ENCODE results near the gene NBAS.
"Not testable (repeated sequence)": the region's sequence is repeated elsewhere in the genome, so short reads cannot be mapped to it uniquely, and the experiment has no call there.

NBAS gene

DNA sequence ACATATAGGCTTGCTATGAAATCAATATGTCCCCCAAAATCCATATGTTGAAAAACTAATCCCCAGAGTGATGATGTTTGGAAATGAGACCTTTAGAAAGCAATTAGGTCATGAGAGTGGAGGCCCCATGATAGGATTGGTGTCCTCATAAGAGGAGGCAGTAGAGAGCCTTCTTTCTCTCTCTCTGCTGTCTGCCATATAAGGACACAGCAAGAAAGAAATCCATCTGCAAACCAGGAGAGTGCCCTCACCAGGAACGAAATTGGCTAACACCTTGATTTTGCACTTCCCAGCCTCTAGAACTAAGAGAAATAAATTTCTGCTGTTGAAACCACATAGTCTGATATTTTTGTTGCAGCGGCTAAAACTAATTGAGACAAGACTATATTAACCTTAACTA, 89.5 kb downstream of the NBAS start:
- DNase-seq (ENCODE audit: low read depth, low spot score) = no peak

- no peak for DNase-seq (ENCODE audit: low read depth, low spot score)
Measured at GRCh38 chr2:15460112-15460620, 101.0 kb downstream of the NBAS start.

DNA sequence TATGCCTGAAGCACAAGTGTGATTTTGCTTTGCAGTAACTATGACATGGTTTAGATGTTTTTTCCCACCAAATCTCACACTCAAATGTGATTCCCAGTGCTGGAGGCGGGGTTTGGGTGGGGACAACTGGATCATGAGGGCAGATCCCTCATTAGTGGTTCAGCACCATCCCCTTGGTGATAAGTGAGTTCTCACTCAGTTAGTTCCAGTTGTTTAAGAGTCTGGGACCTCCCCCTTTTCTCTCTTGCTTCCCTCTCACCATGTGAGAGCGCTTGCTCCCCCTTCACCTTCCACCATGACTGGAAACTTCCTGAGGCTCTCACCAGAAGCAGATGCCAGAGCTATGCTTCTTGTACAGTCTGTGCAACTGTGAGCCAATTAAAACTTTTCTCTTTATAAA, 102.9 kb downstream of the NBAS start:
- DNase-seq (ENCODE audit: low read depth, low spot score) = no peak

DNA sequence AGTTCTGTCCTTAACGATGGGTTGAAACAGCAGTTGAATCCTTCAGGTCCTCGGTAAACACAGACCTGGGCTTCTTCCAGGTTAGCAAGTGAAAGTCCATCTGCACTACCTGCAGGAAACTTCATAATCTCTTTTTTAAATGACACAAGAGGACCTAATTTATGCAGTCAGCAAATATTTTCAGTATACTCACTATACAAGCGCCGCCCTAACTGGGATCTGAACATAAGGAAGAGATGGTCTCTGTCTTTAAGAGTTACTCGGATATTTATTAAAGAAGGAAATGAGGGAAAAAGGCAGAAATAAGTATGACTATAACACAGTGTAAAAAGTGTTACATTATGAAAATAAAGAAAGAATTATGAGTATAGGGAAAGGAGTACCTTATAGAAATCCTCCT, 103.3 kb downstream of the NBAS start:
- no peak for DNase-seq (ENCODE audit: low read depth, low spot score)

- no peak for DNase-seq (ENCODE audit: low read depth, low spot score)
Measured at GRCh38 chr2:15456352-15456751, 104.8 kb downstream of the NBAS start.

DNA sequence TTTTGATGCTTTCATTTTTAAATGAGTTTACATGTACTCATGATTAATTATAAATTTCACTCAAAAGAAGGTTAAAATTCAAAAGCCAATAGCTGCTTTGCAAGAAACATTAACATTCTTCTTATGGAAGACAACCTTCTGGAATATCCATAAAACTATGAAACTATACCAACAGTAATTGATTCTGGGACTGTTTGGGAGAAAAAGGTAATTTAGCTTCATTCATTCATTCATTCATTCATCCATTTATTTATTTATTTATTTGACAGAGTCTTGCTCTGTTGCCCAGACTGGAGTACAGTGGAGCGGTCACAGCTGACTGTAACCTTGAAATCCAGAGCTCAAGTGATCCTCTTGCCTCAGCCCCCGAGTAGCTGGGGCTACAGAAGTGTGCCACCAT, 110.3 kb downstream of the NBAS start:
- no peak for DNase-seq (ENCODE audit: low read depth, low spot score)

GRCh38 chr2:15449556-15450236, 111.4 kb downstream of the NBAS start:
- no peak for DNase-seq (ENCODE audit: low read depth, low spot score)

DNA sequence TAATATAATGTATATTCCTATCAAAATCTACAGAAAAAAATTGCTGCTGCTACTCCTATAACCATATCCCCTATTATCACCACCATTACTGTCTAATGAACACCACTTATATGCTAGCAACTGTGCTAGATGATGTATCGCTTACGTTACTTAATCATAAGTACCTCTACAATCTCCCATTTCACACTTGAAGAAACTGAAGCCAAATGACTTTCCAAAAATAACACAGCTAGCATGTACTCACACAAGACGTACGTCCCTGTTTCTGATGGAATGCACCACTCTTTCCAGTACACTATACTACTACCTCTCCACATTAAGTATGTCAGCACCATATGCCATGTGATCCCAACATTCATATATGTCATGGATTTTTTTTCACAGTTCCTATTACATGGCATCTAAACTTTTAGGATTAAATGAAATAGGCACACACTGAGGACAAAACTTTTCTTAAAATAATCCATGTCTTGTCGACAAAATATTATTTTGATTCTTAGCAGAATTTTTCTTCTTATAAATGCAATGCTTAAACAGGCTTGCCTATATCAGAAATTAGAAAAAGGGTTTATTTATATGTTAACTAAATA, 112.8 kb downstream of the NBAS start:
- DNase-seq (ENCODE audit: low read depth, low spot score) = no peak

DNA sequence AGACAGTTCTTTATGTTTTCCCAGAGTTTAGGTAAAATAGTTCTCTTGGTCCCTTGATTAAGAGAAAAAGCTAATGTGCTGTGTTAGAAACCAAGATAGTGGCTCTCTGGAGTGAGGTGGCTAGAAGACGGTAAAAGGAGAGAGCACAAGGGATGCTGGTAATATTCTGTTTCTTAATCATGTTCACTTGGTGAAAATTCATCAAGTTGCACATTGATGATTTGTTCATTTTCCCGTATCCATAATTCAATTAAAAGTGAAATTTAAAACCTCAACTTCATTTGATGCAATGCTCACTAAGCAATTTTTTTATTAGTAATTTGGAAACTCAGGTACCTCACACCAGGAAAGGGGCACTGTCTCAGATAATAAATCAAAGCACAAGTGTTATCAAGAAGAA, 113.8 kb downstream of the NBAS start:
- DNase-seq (ENCODE audit: low read depth, low spot score) = no peak

DNA sequence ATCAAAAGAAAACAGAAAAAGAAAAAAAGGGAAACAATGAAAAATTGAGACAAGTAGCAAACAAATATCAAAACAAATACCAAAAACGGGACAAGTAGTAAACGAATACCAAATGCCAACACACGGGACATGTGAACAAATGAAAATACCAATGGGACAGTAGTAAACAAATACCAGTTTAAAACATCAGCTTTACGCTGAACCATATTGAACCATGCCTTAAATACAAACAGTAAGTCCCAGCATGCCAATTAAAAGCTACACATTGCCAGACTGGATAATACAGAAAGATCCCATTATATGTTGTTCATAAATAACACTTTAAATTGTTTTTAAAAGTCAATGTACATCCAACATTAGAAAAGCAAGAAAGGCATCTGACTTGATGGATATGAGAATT, 114.2 kb downstream of the NBAS start:
- no peak for DNase-seq (ENCODE audit: low read depth, low spot score)

DNA sequence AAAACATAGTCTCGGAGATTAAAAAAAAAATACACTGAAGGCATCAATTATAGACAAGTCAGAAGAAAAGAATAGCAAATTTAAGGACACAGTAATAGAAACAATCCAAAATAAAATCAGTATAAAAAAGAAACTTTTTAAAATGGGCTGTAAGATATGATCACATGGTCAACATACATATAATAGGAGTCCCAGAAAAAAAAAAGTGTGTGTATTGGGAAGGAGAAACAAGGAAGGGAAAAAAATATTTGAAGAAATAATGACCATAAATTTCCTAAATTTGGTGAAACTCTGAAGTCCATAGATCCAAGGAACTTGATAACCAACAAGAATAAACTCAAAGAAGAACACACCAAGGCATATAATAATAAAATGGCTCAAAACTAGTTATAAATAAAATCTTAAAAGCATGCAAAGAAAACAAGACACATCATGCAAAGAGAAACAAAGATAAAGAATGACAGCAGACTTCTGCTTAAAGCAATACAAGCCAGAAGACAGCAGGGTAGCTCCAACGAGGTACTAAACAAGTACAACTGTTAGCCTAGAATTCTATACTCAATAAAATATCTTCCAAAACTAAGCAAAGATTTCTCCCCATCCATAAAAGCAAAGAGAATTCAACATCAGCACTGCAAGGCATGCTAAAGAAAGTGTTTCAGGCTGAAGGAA, 115.1 kb downstream of the NBAS start:
- DNase-seq (ENCODE audit: low read depth, low spot score) = no peak

DNA sequence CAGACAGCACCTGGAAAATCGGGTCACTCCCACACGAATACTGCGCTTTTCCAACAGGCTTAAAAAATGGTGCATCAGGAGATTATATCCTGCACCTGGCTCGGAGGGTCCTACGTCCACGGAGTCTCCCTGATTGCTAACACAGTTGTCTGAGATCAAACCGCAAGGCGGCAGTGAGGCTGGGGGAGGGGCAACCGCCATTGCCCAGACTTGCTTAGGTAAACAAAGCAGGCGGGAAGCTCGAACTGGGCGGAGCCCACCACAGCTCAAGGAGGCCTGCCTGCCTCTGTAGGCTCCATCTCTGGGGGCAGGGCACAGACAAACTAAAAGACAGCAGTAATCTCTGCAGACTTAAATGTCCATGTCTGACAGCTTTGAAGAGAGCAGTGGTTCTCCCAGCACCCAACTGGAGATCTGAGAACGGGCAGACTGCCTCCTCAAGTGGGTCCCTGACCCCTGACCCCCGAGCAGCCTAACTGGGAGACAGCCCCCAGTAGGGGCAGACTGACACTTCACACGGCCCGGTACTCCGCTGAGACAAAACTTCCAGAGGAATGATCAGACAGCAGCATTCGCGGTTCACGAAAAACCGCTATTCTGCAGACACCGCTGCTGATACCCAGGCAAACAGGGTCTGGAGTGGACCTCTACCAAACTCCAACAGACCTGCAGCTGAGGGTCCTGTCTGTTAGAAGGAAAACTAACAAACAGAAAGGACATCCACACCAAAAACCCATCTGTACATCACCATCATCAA, 121.2 kb downstream of the NBAS start:
- DNase-seq (ENCODE audit: low read depth, low spot score) = not testable (repeated sequence)

DNA sequence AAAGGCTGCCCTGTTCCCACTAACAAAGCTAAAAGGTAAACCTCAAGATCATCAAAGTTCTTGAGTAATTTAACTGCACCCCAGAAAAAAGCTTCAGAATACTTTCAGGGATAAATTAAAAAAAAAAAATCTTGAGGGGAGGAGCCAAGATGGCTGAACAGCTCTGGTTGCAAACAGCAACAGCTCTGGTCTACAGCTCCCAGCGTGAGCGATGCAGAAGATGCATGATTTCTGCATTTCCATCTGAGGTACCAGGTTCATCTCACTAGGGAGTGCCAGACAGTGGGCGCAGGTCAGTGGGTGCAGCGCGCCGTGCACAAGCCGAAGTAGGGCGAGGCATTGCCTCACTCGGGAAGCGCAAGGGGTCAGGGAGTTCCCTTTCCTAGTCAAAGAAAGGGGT, 121.8 kb downstream of the NBAS start:
- not testable (repeated sequence) for DNase-seq (ENCODE audit: low read depth, low spot score)

GRCh38 chr2:15436195-15436594, 124.9 kb downstream of the NBAS start:
- DNase-seq (ENCODE audit: low read depth, low spot score) = no peak

DNA sequence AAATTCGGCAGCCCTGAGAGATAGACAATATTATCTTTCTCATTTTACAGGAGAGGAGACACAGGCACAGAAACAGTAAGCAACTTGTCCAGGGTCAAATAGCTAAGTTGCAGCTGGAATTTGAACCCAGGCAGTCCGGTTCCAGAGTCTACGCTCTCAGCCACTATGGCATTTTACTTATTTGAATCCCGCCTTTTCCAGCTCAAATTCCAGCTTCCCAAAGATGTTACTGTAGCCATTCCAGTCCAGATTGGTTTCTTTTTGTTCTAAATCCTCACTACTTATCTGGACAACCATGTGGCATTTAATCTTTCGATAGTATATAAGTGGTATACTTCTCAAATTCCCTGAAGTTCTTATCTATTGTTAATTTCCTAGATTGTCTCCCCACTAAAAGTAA, 125.7 kb downstream of the NBAS start:
- no peak for DNase-seq (ENCODE audit: low read depth, low spot score)

- DNase-seq (ENCODE audit: low read depth, low spot score) = no peak
Measured at GRCh38 chr2:15432642-15433256, 128.4 kb downstream of the NBAS start.

DNA sequence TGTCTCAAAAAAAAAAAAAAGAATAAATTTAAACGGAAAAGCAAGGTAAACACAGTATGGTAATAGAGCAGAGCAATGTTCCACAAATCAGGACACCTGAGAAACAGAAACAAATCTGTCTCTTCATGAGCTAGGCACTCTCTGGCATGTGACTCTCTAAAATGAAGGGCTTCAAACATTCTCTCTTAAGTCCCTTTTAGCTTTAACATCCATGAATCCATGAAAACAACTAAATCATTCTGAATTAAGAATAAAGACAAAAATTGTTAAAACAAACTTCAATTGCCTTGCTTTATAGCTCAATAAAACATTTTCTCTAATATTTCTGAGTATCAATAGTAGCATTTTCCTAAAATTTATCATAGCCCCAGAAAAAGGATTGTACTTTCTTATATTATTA, 132.1 kb downstream of the NBAS start:
- DNase-seq (ENCODE audit: low read depth, low spot score) = no peak

DNA sequence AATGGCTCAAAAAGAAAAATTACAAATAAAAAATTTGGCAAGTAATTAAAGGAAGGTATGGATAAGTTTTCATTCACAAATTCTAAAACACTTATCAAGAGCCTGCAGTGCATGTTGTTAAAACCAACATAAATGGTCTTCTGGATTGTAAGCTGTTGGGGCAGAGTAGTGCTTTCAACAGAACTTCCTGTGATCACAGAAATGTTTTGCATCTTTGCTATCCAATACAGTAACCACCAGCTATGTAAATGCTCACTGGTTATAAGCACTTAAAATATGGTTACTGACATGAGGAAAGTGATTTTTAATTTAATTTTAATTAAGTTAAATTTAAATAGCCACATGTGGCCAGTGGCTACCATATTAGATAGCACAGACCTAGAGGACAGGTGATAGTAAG, 133.1 kb downstream of the NBAS start:
- DNase-seq (ENCODE audit: low read depth, low spot score) = no peak

DNA sequence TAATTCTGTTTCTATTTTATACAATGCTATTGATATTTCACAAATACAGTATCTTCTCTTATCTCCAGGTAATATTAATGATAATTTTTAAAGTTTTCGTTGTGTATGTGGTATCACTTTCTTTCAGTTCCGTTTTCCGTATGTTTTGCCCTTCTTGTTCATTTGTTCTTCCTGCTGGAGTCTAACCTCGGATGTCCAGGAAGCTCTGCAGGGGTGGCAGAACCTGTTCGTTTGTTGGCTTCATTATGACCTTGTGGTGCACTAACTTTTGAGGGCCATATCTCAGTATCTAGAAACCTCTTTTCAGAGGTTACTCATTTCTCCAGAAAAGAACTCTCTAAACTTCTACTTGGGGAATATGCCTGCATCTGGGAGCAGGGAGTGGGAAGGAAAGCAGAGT, 134.5 kb downstream of the NBAS start:
- no peak for DNase-seq (ENCODE audit: low read depth, low spot score)

GRCh38 chr2:15425712-15426111, 135.4 kb downstream of the NBAS start:
- DNase-seq (ENCODE audit: low read depth, low spot score) = no peak

DNA sequence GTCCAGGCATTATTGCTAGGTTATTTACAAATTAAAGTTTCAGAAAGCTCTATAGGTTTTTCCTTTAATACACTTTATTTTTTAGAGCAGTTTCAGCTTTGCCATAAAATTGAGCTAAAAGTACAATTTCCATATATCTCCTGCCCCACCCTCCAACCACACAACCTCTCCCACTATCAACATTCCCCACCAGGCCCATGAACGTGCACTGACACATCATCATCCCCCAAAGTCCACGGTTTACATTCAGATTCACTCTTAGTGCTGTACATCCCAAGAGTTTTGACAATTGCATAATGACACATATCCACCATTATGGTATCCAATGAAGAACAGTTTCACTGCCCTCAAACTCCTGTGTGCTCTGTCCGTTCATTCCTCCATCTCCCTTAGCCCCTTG, 139.4 kb downstream of the NBAS start:
- DNase-seq (ENCODE audit: low read depth, low spot score) = no peak

DNA sequence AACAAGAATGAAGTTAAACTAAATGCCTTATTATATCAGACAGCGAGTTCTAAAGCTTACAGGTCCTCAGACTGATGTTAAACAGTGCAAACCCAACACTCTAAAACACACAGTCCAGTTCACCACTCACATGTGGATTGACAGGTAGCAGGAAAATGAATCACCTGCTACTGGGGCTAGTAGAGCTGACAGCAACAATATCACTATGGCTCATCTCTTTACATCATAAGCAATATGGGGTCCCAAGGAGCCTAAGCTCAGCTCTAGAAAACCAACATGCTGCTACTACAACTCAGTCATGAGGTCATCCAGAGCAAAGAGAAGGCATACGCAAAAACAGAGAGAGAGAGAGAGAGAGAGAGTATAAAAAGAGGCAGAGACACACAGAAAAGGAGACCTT, 145.4 kb downstream of the NBAS start:
- no peak for DNase-seq (ENCODE audit: low read depth, low spot score)
